Erythroblast (primary cell): ENCODE measurements around the gene AIFM2.

ENCODE experiments used
- GATA1 ChIP-seq: IDR thresholded peaks from 2 replicates; pipeline ENCODE4 v1.6.1; 2011; ENCODE audit warnings: low read depth, mild to moderate bottlenecking, control low read depth, low read length, moderate library complexity
- POLR2A ChIP-seq: IDR thresholded peaks from 2 replicates; pipeline ENCODE4 v1.6.1; 2011; ENCODE audit warnings: mild to moderate bottlenecking, low read length

DNA sequence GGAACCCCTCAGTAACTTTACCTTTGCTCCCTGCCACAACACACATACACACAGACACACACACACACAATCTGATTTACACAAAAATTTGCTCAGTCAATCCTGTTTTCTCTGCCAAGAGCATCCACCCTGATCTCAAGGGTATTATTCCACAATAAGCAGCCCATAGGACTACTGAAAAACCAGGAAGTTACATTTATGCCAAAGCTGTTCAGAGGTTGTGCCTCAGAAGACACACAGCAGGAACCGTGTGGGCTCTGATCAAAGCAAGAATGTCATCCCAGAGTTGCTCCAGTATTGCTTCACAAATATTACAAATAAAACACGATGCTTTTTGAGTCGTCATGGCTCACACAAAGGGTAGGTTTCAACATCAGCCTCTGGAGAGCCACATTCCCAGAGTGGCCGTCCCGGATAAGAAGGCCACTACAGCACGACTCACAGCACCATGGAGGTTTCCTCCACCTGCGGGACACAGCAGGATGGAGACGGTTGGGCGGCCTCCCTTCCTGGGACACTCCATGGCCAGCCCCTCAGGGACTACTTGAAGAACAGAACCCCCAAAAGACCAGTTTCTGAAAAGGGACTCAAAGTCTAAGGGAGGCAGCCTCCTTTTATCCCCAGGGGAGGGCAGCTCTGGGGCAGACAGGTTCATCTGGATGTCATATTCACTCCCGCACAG is 1.6 kb downstream of the AIFM2 start:
- TF ChIP-seq POLR2A (no peak), GATA1 (no peak)
